GM18870 (cell line): ENCODE data around the gene EVA1B.

ENCODE experiments used
- ATAC-seq: cut with Tn5 transposase; IDR thresholded peaks from one replicate; pipeline ENCODE4 v1.9.1; 2021; ENCODE audit warnings: moderate library complexity; ENCODE audit not compliant: unreplicated experiment

The EVA1B gene

GRCh38 chr1:36323636-36324352 is at the start of gene EVA1B:
EVA1B (minus strand) TSS chr1:36323645; CDS start chr1:36323037, 608 bp downstream.
- no peak for ATAC-seq

- no peak for ATAC-seq
Measured at GRCh38 chr1:36372617-36373016, 49.2 kb upstream of the EVA1B start.

- no peak for ATAC-seq
Measured at GRCh38 chr1:36369061-36369861, 45.8 kb upstream of the EVA1B start.

GRCh38 chr1:36367798-36368197 is 44.4 kb upstream of the EVA1B start:
- no peak for ATAC-seq

- ATAC-seq = no peak
Measured at GRCh38 chr1:36367066-36367465, 43.6 kb upstream of the EVA1B start.

- ATAC-seq = no peak
Measured at GRCh38 chr1:36366091-36366661, 42.7 kb upstream of the EVA1B start.

GRCh38 chr1:36365381-36365780 is 41.9 kb upstream of the EVA1B start:
- ATAC-seq = no peak

GRCh38 chr1:36359911-36360550 is 36.6 kb upstream of the EVA1B start:
- no peak for ATAC-seq

GRCh38 chr1:36359383-36359782 is 35.9 kb upstream of the EVA1B start:
- no peak for ATAC-seq

GRCh38 chr1:36358514-36359084 is 35.2 kb upstream of the EVA1B start:
- ATAC-seq = no peak

- ATAC-seq = no peak
Measured at GRCh38 chr1:36355811-36356210, 32.4 kb upstream of the EVA1B start.

GRCh38 chr1:36354486-36354885 is 31.0 kb upstream of the EVA1B start:
- ATAC-seq = no peak

GRCh38 chr1:36352910-36353878 is 29.7 kb upstream of the EVA1B start:
- ATAC-seq = no peak

- no peak for ATAC-seq
Measured at GRCh38 chr1:36352125-36352909, 28.9 kb upstream of the EVA1B start.

GRCh38 chr1:36351227-36351977 is 28.0 kb upstream of the EVA1B start:
- no peak for ATAC-seq

- ATAC-seq = no peak
Measured at GRCh38 chr1:36350659-36351226, 27.3 kb upstream of the EVA1B start.

- no peak for ATAC-seq
Measured at GRCh38 chr1:36349839-36350238, 26.4 kb upstream of the EVA1B start.

GRCh38 chr1:36349241-36349671 is 25.8 kb upstream of the EVA1B start:
- peak; percentile 64 for ATAC-seq
